GM12878 (cell line): ENCODE results near the gene DAO. TPM values are rescaled to one million over a fixed set of nuclear protein-coding genes. Genes with fewer than 3 reads are reported as not detected.

ENCODE experiments used
- GATAD2B ChIP-seq: fragments of 450-650 bp; conservative IDR thresholded peaks from 2 replicates; pipeline ENCODE4 v1.6.1; 2017; ENCODE audit warnings: low read depth, mild to moderate bottlenecking, moderate library complexity
- SMC3 ChIP-seq: IDR thresholded peaks from 2 replicates; pipeline ENCODE4 v1.6.1; 2011; ENCODE audit warnings: low read length, improper control_type of control experiment, borderline replicate concordance
- polyA plus RNA-seq, 11 experiments: library from polyadenylated mRNA; depleted of rRNA in 4 of 11; unstranded in 6 of 11; stranded (reverse) in 5 of 11; fragments of >200 nt; fragmentation: Nextera tagmentation in 4 of 11; fragmentation: Illumina TruSeq in 1 of 11; extraction: Ambion mirVana in 4 of 11; extraction: Trizol in 1 of 11; gene quantifications; 1 replicate in 1 of 11; 2 replicates in 10 of 11; pipeline versions ENCODE4 v1.2.1 to v1.2.3, GENCODE V29; 2011 to 2016; ENCODE audit warnings: inconsistent platforms in 2 of 11, missing spikeins in 2 of 11, low read depth in 1 of 11
- total RNA-seq, 4 experiments: library from RNA; depleted of rRNA in 3 of 4; stranded (reverse); fragments of >200 nt in 3 of 4; fragmentation: Illumina TruSeq in 1 of 4; extraction: Trizol in 1 of 4; gene quantifications; 2 replicates each; pipeline versions ENCODE4 v1.2.1 to v1.2.3, GENCODE V29; 2013 to 2021
- TF ChIP-seq, protein P1 (sequence below): IDR thresholded peaks from 2 replicates; pipeline ENCODE4 v1.6.1; 2012; ENCODE audit warnings: improper control_type of control experiment, low read depth, low read length; ENCODE audit not compliant: insufficient replicate concordance
- TF ChIP-seq, protein P2 (sequence below): fragments of 450-650 bp; IDR thresholded peaks from 2 replicates; pipeline ENCODE4 v1.6.1; 2018; ENCODE audit warnings: mild to moderate bottlenecking, low read depth, moderate library complexity; ENCODE audit not compliant: partially characterized antibody

DAO gene
- total and polyA plus RNA-seq, 10 of the 15 experiments (the other 5 are each of a cell fraction or from before 2014, with no cell fraction given) = 0.15 TPM; not detected in 9

DNA sequence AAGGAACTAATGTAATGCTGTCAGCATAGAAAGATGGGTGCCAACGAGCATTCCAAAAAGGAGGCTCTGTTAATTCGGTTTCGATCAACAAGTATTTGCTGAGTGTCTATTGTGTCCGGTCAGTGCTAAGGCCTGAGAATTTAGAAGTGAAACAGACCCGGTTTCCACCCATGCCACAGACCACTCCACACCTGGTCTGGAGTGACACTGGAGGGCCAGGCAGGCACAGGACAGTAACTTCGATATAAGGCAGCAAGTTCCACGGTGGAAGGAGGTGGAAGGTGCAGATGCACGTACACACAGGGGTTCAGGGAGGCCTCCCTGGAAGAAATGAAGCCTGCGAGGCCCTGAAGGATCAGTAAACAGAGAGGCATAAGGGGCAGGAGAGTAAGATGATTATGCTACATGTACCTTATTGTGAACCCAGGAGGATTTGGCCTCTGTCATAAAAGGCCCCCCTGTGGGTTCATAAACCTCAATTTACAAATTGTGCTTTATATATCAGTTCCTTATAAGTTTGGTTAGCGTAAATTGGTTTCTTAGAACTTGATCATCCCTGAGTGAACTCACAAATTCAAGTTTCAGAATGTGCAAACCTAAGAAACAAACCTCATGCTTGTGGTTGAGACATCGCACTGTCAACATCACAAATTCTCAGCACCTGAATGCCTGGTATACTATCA is 48.4 kb upstream of the DAO start (continued):
- TF ChIP-seq, protein P1, sequence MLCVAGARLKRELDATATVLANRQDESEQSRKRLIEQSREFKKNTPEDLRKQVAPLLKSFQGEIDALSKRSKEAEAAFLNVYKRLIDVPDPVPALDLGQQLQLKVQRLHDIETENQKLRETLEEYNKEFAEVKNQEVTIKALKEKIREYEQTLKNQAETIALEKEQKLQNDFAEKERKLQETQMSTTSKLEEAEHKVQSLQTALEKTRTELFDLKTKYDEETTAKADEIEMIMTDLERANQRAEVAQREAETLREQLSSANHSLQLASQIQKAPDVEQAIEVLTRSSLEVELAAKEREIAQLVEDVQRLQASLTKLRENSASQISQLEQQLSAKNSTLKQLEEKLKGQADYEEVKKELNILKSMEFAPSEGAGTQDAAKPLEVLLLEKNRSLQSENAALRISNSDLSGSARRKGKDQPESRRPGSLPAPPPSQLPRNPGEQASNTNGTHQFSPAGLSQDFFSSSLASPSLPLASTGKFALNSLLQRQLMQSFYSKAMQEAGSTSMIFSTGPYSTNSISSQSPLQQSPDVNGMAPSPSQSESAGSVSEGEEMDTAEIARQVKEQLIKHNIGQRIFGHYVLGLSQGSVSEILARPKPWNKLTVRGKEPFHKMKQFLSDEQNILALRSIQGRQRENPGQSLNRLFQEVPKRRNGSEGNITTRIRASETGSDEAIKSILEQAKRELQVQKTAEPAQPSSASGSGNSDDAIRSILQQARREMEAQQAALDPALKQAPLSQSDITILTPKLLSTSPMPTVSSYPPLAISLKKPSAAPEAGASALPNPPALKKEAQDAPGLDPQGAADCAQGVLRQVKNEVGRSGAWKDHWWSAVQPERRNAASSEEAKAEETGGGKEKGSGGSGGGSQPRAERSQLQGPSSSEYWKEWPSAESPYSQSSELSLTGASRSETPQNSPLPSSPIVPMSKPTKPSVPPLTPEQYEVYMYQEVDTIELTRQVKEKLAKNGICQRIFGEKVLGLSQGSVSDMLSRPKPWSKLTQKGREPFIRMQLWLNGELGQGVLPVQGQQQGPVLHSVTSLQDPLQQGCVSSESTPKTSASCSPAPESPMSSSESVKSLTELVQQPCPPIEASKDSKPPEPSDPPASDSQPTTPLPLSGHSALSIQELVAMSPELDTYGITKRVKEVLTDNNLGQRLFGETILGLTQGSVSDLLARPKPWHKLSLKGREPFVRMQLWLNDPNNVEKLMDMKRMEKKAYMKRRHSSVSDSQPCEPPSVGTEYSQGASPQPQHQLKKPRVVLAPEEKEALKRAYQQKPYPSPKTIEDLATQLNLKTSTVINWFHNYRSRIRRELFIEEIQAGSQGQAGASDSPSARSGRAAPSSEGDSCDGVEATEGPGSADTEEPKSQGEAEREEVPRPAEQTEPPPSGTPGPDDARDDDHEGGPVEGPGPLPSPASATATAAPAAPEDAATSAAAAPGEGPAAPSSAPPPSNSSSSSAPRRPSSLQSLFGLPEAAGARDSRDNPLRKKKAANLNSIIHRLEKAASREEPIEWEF = peak; percentile 55
- TF ChIP-seq GATAD2B (peak; percentile 41; the same call in 1 of the 2 replicates), SMC3 (no peak)
- TF ChIP-seq, protein P2, sequence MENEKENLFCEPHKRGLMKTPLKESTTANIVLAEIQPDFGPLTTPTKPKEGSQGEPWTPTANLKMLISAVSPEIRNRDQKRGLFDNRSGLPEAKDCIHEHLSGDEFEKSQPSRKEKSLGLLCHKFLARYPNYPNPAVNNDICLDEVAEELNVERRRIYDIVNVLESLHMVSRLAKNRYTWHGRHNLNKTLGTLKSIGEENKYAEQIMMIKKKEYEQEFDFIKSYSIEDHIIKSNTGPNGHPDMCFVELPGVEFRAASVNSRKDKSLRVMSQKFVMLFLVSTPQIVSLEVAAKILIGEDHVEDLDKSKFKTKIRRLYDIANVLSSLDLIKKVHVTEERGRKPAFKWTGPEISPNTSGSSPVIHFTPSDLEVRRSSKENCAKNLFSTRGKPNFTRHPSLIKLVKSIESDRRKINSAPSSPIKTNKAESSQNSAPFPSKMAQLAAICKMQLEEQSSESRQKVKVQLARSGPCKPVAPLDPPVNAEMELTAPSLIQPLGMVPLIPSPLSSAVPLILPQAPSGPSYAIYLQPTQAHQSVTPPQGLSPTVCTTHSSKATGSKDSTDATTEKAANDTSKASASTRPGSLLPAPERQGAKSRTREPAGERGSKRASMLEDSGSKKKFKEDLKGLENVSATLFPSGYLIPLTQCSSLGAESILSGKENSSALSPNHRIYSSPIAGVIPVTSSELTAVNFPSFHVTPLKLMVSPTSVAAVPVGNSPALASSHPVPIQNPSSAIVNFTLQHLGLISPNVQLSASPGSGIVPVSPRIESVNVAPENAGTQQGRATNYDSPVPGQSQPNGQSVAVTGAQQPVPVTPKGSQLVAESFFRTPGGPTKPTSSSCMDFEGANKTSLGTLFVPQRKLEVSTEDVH = no peak
